Activated CD4-positive, alpha-beta memory T cell treated with anti-CD3 and anti-CD28 coated beads, Interleukin-2, amount 10 ng/mL, durations not matched to agents 7 days and 5 days (primary cell): ENCODE data around the gene RIC1. TPM values are rescaled to one million over a fixed set of nuclear protein-coding genes. Genes with fewer than 3 reads are reported as not detected.

Source experiments
- CTCF ChIA-PET: fragments of 350-600 bp; sonication (Branson Sonifier 250); formaldehyde crosslinking; loops from one replicate; lab custom pipeline; 2021; ENCODE audit warnings: antibody characterized with exemption, inconsistent platforms; lab: Charles Lee
- POLR2A ChIA-PET: fragments of 350-600 bp; sonication (Branson Sonifier 250); formaldehyde crosslinking; loops from one replicate; lab custom pipeline; 2021; ENCODE audit warnings: antibody characterized with exemption; lab: Charles Lee
- DNase-seq: peaks from one replicate; pipeline ENCODE4 v3.0.0-alpha.2; 2020
- H3K27ac Mint-ChIP-seq: one replicate; pipeline ENCODE4 v1.8.0; 2021; ENCODE audit warnings: mild to moderate bottlenecking, mixed read lengths
- H3K27me3 Mint-ChIP-seq: one replicate; pipeline ENCODE4 v1.8.0; 2021; ENCODE audit warnings: mixed read lengths
- H3K36me3 Mint-ChIP-seq: one replicate; pipeline ENCODE4 v1.8.0; 2021; ENCODE audit warnings: low read depth, mixed read lengths
- H3K4me1 Mint-ChIP-seq: one replicate; pipeline ENCODE4 v1.8.0; 2021; ENCODE audit warnings: mixed read lengths
- H3K4me3 Mint-ChIP-seq: one replicate; pipeline ENCODE4 v1.8.0; 2021; ENCODE audit warnings: mild to moderate bottlenecking, mixed read lengths
- H3K9me3 Mint-ChIP-seq: one replicate; pipeline ENCODE4 v1.8.0; 2021; ENCODE audit warnings: mixed read lengths
- total RNA-seq, 2 experiments: library from RNA; stranded (reverse); gene quantifications; one replicate each; pipeline ENCODE4 v1.2.3, GENCODE V29; 2021

Gene RIC1
- total RNA-seq, 2 experiments from 2014 or later = 20.7 to 21.5 TPM

GRCh38 chr9:5813824-5814223 is 184.9 kb downstream of the RIC1 start:
- no peaks in the 10 kb centered on the region for H3K27me3 Mint-ChIP-seq
- no peak overlapping the region for H3K27ac Mint-ChIP-seq
- no peaks in the 10 kb centered on the region for H3K9me3 Mint-ChIP-seq
- no peak for DNase-seq
- peaks cover 3% of the 10 kb centered on the region for H3K4me1 Mint-ChIP-seq
- no peak overlapping the region for H3K4me3 Mint-ChIP-seq
- CTCF ChIA-PET = no interaction called here
- peaks cover 58% of the 10 kb centered on the region for H3K36me3 Mint-ChIP-seq
- POLR2A ChIA-PET = no interaction called here

- Mint-ChIP-seq H3K4me3 (no peak overlapping the region), H3K27me3 (no peaks in the 10 kb centered on the region), H3K9me3 (no peaks in the 10 kb centered on the region), H3K36me3 (peaks cover 57% of the 10 kb centered on the region), H3K4me1 (peaks cover 9% of the 10 kb centered on the region), H3K27ac (no peak overlapping the region)
- DNase-seq = no peak
- CTCF ChIA-PET = no interaction called here
- POLR2A ChIA-PET = no interaction called here
Observed at GRCh38 chr9:5815461-5815860, 186.6 kb downstream of the RIC1 start.

- Mint-ChIP-seq H3K36me3 (peaks cover 51% of the 10 kb centered on the region), H3K27ac (no peak overlapping the region), H3K27me3 (no peaks in the 10 kb centered on the region), H3K9me3 (no peaks in the 10 kb centered on the region), H3K4me1 (peaks cover 9% of the 10 kb centered on the region), H3K4me3 (no peak overlapping the region)
- ChIA-PET POLR2A (no interaction called here), CTCF (interaction anchor here (0.7 kb wide), 1 partner anchor 78 kb away, joined by 3 read pairs; no protein-coding TSS in a partner anchor)
- no peak for DNase-seq
Observed at GRCh38 chr9:5817862-5818261, 189.0 kb downstream of the RIC1 start.

GRCh38 chr9:5818424-5819142 is 189.7 kb downstream of the RIC1 start:
- DNase-seq = no peak
- Mint-ChIP-seq H3K4me3 (no peak overlapping the region), H3K36me3 (peaks cover 54% of the 10 kb centered on the region), H3K27ac (no peak overlapping the region), H3K4me1 (peaks cover 9% of the 10 kb centered on the region), H3K9me3 (no peaks in the 10 kb centered on the region), H3K27me3 (no peaks in the 10 kb centered on the region)
- ChIA-PET CTCF (interaction anchor here (0.7 kb wide), 1 partner anchor 79 kb away, joined by 3 read pairs; no protein-coding TSS in a partner anchor), POLR2A (no interaction called here)

- peaks cover 8% of the 10 kb centered on the region for H3K4me1 Mint-ChIP-seq
- POLR2A ChIA-PET = no interaction called here
- H3K36me3 Mint-ChIP-seq = peaks cover 55% of the 10 kb centered on the region
- H3K27me3 Mint-ChIP-seq = no peaks in the 10 kb centered on the region
- CTCF ChIA-PET = no interaction called here
- no peak for DNase-seq
- no peaks in the 10 kb centered on the region for H3K9me3 Mint-ChIP-seq
- H3K27ac Mint-ChIP-seq = no peak overlapping the region
- no peak overlapping the region for H3K4me3 Mint-ChIP-seq
Observed at GRCh38 chr9:5819174-5819573, 190.3 kb downstream of the RIC1 start.

- Mint-ChIP-seq H3K4me1 (peaks cover 17% of the 10 kb centered on the region), H3K27ac (no peak overlapping the region), H3K4me3 (no peak overlapping the region), H3K9me3 (no peaks in the 10 kb centered on the region), H3K36me3 (peaks cover 65% of the 10 kb centered on the region), H3K27me3 (no peaks in the 10 kb centered on the region)
- no peak for DNase-seq
- CTCF ChIA-PET = interaction anchor here (1.4 kb wide), 1 partner anchor 12 kb away, joined by 7 read pairs; the partner anchor contains the start of gene ERMP1
- POLR2A ChIA-PET = no interaction called here
Observed at GRCh38 chr9:5820425-5820824, 191.5 kb downstream of the RIC1 start.

GRCh38 chr9:5825223-5825622 is 196.3 kb downstream of the RIC1 start:
- peaks cover 72% of the 10 kb centered on the region for H3K36me3 Mint-ChIP-seq
- DNase-seq = no peak
- CTCF ChIA-PET = interaction anchor here (1.4 to 2.0 kb wide), 2 partner anchors 8 to 61 kb away, joined by 4 to 12 read pairs; partner anchors contain the start of gene ERMP1

More at GRCh38 chr9:5825223-5825622, 196.3 kb downstream of the RIC1 start:
- Mint-ChIP-seq H3K9me3 (no peaks in the 10 kb centered on the region), H3K4me1 (peaks cover 38% of the 10 kb centered on the region), H3K27ac (peak overlapping the region; percentile 10), H3K4me3 (no peak overlapping the region), H3K27me3 (no peaks in the 10 kb centered on the region)
- POLR2A ChIA-PET = interaction anchor here (1.3 kb wide), 2 partner anchors 19 to 26 kb away, joined by 3 to 4 read pairs; no protein-coding TSS in a partner anchor

Other genes starting within 250 kb of the RIC1 start
- 10 to 100 TPM; 32.0 TPM for gene PLGRKT, start 191.2 kb upstream of the RIC1 start, total RNA-seq
- 10 to 100 TPM; 12.4 to 12.6 TPM for gene CD274, start 178.6 kb upstream of the RIC1 start, total RNA-seq
- 1 to 10 TPM; 4.1 to 4.8 TPM for gene PDCD1LG2, start 118.6 kb upstream of the RIC1 start, total RNA-seq
- 10 to 100 TPM; 35.1 to 39.1 TPM for gene ERMP1, start 204.0 kb downstream of the RIC1 start, total RNA-seq